Posterior vena cava (tissue), 2 donors: ENCODE measurements around the gene SMPDL3A. TPM values are rescaled to one million over a fixed set of nuclear protein-coding genes. Genes with fewer than 3 reads are reported as not detected.

Source experiments
- DNase-seq: peaks from one replicate; pipeline ENCODE4 v3.0.0-alpha.2; 2020; ENCODE audit warnings: low spot score
- intact Hi-C, 2 donors: fragments of 100-400 bp; cut with DNase I; formaldehyde crosslinking; loops; one replicate each; pipeline versions ENCODE4 v1.14.1 to v1.14.2; 2022 to 2023
- total RNA-seq, 2 donors: library from RNA; stranded (reverse); fragmentation: NEBNext Ultra II Directional; extraction: Animal tissue kit (Norgen Biotek cat#: 25700); gene quantifications; one replicate each; pipeline ENCODE4 v1.2.1, GENCODE V29; 2021
- donor health status: DM: yes; HTN: yes; CAD: no.
- donor health status: DM: yes; HTN: yes; CAD: no.

SMPDL3A gene
- total RNA-seq, 2 donors from 2014 or later, result 6.1 to 7.0 TPM

GRCh38 chr6:122799140-122799745 is 10.2 kb downstream of the SMPDL3A start:
- DNase-seq, result no peak

GRCh38 chr6:122799916-122800686 is 11.0 kb downstream of the SMPDL3A start:
- intact Hi-C loops, result loop anchor here in 1 of 2 donors (5.0 kb wide), 1 partner anchor 1412 kb away; no protein-coding TSS in a partner anchor
- no peak for DNase-seq

More at GRCh38 chr6:122799140-122799745, 10.2 kb downstream of the SMPDL3A start:
- intact Hi-C loops, result no loop called here

- no peak for DNase-seq
- intact Hi-C loops, result loop anchor here in 1 of 2 donors (5.0 kb wide), 1 partner anchor 1411 kb away; no protein-coding TSS in a partner anchor
These were observed 11.8 kb downstream of the SMPDL3A start for GRCh38 chr6:122800906-122801305.

- DNase-seq, result no peak
- intact Hi-C loops, result loop anchor here in 1 of 2 donors (5.0 kb wide), 1 partner anchor 1411 kb away; no protein-coding TSS in a partner anchor
These were observed 12.3 kb downstream of the SMPDL3A start for GRCh38 chr6:122801397-122801796.

- intact Hi-C loops, result loop anchor here in 1 of 2 donors (5.0 kb wide), 1 partner anchor 1409 kb away; no protein-coding TSS in a partner anchor
These were observed 14.2 kb downstream of the SMPDL3A start for GRCh38 chr6:122803171-122803661.

GRCh38 chr6:122804962-122805485 is 16.0 kb downstream of the SMPDL3A start:
- intact Hi-C loops, result loop anchor here in 1 of 2 donors (5.0 kb wide), 1 partner anchor 1407 kb away; no protein-coding TSS in a partner anchor
- DNase-seq, result no peak

More at GRCh38 chr6:122803171-122803661, 14.2 kb downstream of the SMPDL3A start:
- DNase-seq, result no peak

- no peak for DNase-seq
- intact Hi-C loops, result no loop called here
These were observed 17.2 kb downstream of the SMPDL3A start for GRCh38 chr6:122806291-122806690.

GRCh38 chr6:122808121-122808885 is 19.2 kb downstream of the SMPDL3A start:
- no peak for DNase-seq
- intact Hi-C loops, result no loop called here

- intact Hi-C loops, result no loop called here
- no peak for DNase-seq
These were observed 19.9 kb downstream of the SMPDL3A start for GRCh38 chr6:122809001-122809400.

GRCh38 chr6:122809691-122810090 is 20.6 kb downstream of the SMPDL3A start:
- intact Hi-C loops, result no loop called here
- DNase-seq, result no peak

GRCh38 chr6:122810189-122810588 is 21.1 kb downstream of the SMPDL3A start:
- intact Hi-C loops, result no loop called here
- DNase-seq, result no peak

- intact Hi-C loops, result no loop called here
- DNase-seq, result no peak
These were observed 28.3 kb downstream of the SMPDL3A start for GRCh38 chr6:122817358-122817757.

- DNase-seq, result no peak
- intact Hi-C loops, result no loop called here
These were observed 28.7 kb downstream of the SMPDL3A start for GRCh38 chr6:122817766-122818165.

GRCh38 chr6:122818866-122819265 is 29.8 kb downstream of the SMPDL3A start:
- no peak for DNase-seq
- intact Hi-C loops, result no loop called here

GRCh38 chr6:122821095-122821494 is 32.0 kb downstream of the SMPDL3A start:
- intact Hi-C loops, result no loop called here
- no peak for DNase-seq

- no peak for DNase-seq
- intact Hi-C loops, result no loop called here
These were observed 36.1 kb downstream of the SMPDL3A start for GRCh38 chr6:122825163-122825562.

GRCh38 chr6:122829456-122829855 is 40.4 kb downstream of the SMPDL3A start:
- no peak for DNase-seq
- intact Hi-C loops, result no loop called here

- intact Hi-C loops, result loop anchor here in 1 of 2 donors (10.0 kb wide), 1 partner anchor 87 kb away; no protein-coding TSS in a partner anchor
- DNase-seq, result no peak
These were observed 42.5 kb downstream of the SMPDL3A start for GRCh38 chr6:122831511-122831910.

- intact Hi-C loops, result loop anchor here in 1 of 2 donors (10.0 kb wide), 1 partner anchor 88 kb away; no protein-coding TSS in a partner anchor
- DNase-seq, result no peak
These were observed 43.4 kb downstream of the SMPDL3A start for GRCh38 chr6:122832459-122832858.
